PC-9 (cell line): Measurements from ENCODE around the gene NACA. TPM values are rescaled to one million over a fixed set of nuclear protein-coding genes. Genes with fewer than 3 reads are reported as not detected.

ENCODE experiments used
- Bru-seq: library from RNA; stranded (reverse); fragments of 400-500 nt; gene quantifications from one replicate; lab custom pipeline; 2021; lab: Mats Ljungman, UMichigan
- BruChase-seq, 2 experiments: library from RNA; stranded (reverse); fragments of 400-500 nt; gene quantifications; one replicate each; lab custom pipeline; 2021; lab: Mats Ljungman, UMichigan
- BruUV-seq: library from RNA; stranded (reverse); fragments of 400-500 nt; replicated peaks from 2 replicates; lab custom pipeline; 2021; lab: Mats Ljungman, UMichigan
- CTCF ChIA-PET: fragments of 300-600 bp; sonication (Branson Sonifier 250); formaldehyde crosslinking; loops from one replicate; lab custom pipeline; 2022; ENCODE audit warnings: antibody characterized with exemption; lab: Charles Lee
- POLR2A ChIA-PET: fragments of 300-600 bp; sonication (Branson Sonifier 250); formaldehyde crosslinking; loops from one replicate; lab custom pipeline; 2022; ENCODE audit warnings: antibody characterized with exemption; ENCODE audit not compliant: unreplicated experiment; lab: Charles Lee
- DNase-seq, 2 experiments: peaks; one replicate each; pipeline versions ENCODE4 v3.0.0 to v3.0.0-alpha.2; 2015 to 2022; ENCODE audit warnings: mixed read lengths in 1 of 2
- H2AFZ ChIP-seq: fragments of 200-600 bp; sonication (generic); 2 replicates; pipeline ENCODE4 v1.8.1; 2017; ENCODE audit warnings: antibody characterized with exemption
- H3F3A ChIP-seq: fragments of 200-600 bp; sonication (generic); 2 replicates; pipeline ENCODE4 v1.8.1; 2017; ENCODE audit warnings: antibody characterized with exemption, mild to moderate bottlenecking, low read depth; ENCODE audit not compliant: insufficient read depth
- H3K27ac ChIP-seq: fragments of 200-600 bp; sonication (generic); 2 replicates; pipeline ENCODE4 v1.6.1; 2016; ENCODE audit warnings: mixed run types
- H3K27me3 ChIP-seq: fragments of 200-600 bp; sonication (generic); 2 replicates; pipeline ENCODE4 v1.6.1; 2016; ENCODE audit warnings: low read depth, mixed run types; ENCODE audit not compliant: insufficient read depth
- H3K36me3 ChIP-seq: fragments of 200-600 bp; sonication (generic); 2 replicates; pipeline ENCODE4 v1.6.1; 2016; ENCODE audit warnings: low read depth, mixed run types
- H3K4me1 ChIP-seq: fragments of 200-600 bp; sonication (generic); replicated peaks from 2 replicates; pipeline ENCODE4 v1.6.1; 2016; ENCODE audit warnings: mixed run types; ENCODE audit not compliant: insufficient read depth
- H3K4me2 ChIP-seq: fragments of 200-600 bp; sonication (generic); 2 replicates; pipeline ENCODE4 v1.6.1; 2017; ENCODE audit warnings: mixed run types
- H3K4me3 ChIP-seq: fragments of 200-600 bp; sonication (generic); 2 replicates; pipeline ENCODE4 v1.6.1; 2016; ENCODE audit warnings: mixed run types
- H3K79me2 ChIP-seq: fragments of 200-600 bp; sonication (generic); 2 replicates; pipeline ENCODE4 v1.6.1; 2017; ENCODE audit warnings: low read depth, mixed run types
- H3K9me2 ChIP-seq: fragments of 200-600 bp; sonication (generic); 2 replicates; pipeline ENCODE4 v1.8.1; 2017; ENCODE audit warnings: mild to moderate bottlenecking; ENCODE audit not compliant: insufficient read depth
- H3K9me3 ChIP-seq: fragments of 200-600 bp; sonication (generic); 2 replicates; pipeline ENCODE4 v1.8.1; 2016; ENCODE audit warnings: low read depth; ENCODE audit not compliant: insufficient read depth
- H4K20me1 ChIP-seq: fragments of 200-600 bp; sonication (generic); 2 replicates; pipeline ENCODE4 v1.8.1; 2017; ENCODE audit not compliant: insufficient read depth
- EZH2 ChIP-seq: fragments of 200-600 bp; sonication (generic); IDR thresholded peaks from 2 replicates; pipeline ENCODE4 v1.8.0; 2017; ENCODE audit warnings: antibody characterized with exemption, low read depth
- intact Hi-C: fragments of 100-400 bp; cut with micrococcal nuclease; formaldehyde crosslinking; loops from one replicate; pipeline ENCODE4 v1.10.0; 2022; ENCODE audit not compliant: unreplicated experiment
- long read RNA-seq: library from polyadenylated mRNA; stranded (forward); transcript quantifications from one replicate; pipeline ENCODE4 v2.0.0, GENCODE V29; 2022
- total RNA-seq: library from RNA; stranded (reverse); gene quantifications from 2 replicates; pipeline ENCODE4 v1.2.3, GENCODE V29; 2021
- TF ChIP-seq, protein P1 (sequence below): fragments of 200-600 bp; sonication (generic); conservative IDR thresholded peaks from 2 replicates; pipeline ENCODE4 v1.6.1; 2017; ENCODE audit warnings: mixed run types, antibody characterized with exemption, mild to moderate bottlenecking, moderate library complexity

NACA gene
- total RNA-seq, result 812 and 1,035 TPM in 2 replicates
- Bru-seq, nascent RNA, result percentile 97 among the genes with signal in this experiment
- BruChase-seq, experiment 1, labeled RNA remaining after a 2-hour chase, result percentile 95 among the genes with signal in this experiment
- BruChase-seq, experiment 2, labeled RNA remaining after a 6-hour chase, result percentile 98 among the genes with signal in this experiment
- long read RNA-seq, transcript NACA-201 (8 exons, 2,690 nt), result major isoform, 1,118 of 1,319 reads
- long read RNA-seq, transcript NACA-202 (8 exons, 1,059 nt), result minor isoform, 49 of 1,319 reads
- long read RNA-seq, transcript NACA-204 (8 exons, 802 nt), result minor isoform, 55 of 1,319 reads
- long read RNA-seq, partial matches to known transcripts, result 75 of 1,319 reads
- long read RNA-seq, other reads (novel, unspliced or antisense), result 22 of 1,319 reads

DNA sequence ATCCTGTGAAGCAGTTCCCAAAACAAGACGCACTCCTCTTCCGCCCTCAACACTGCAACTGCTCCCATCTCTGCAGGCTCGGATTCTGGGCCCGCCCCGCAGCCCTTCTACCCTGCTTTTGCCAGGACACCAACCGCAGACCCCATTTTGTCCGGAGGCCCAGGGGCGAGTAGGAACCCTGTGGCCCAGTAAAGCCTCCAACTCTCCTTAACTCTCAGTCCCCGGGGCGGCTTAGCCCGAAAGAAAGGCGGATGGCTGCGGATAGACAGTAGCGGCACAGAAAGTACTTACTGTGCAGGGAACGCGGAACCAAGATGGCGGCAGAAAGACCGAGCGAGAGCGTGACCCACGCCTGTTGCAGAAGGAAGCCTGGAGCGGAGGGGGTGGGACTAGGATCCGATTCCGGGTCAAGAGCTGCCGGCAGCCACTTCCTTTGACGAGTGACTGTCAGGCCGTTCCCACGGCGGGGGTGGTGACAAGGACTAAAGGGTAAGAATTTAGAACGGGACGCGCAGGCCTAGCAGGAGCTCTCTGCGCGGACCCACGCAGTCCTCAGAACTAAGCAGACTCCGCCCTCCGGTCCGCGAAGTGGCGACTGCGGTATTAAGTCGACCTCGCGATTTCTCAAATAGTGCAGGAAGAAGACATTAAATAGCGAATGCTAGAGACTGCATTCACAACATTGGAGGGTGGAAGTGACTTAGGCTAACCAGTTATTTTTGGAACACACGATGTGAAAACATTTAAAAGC lies at the start of gene NACA:
Gene NACA (minus strand): TSS at position 328 of the 751 bp plus-strand sequence. CDS start 778 bp downstream, outside the sequence.
- peak; percentile 94 to 95 for DNase-seq
- POLR2A ChIA-PET, result interaction anchor here (0.5 to 1.0 kb wide), 21 partner anchors 10 to 776 kb away, joined by 3 to 12 read pairs (median 5); partner anchors contain the start of genes PTGES3 and STAT2
- TF ChIP-seq, protein P1, sequence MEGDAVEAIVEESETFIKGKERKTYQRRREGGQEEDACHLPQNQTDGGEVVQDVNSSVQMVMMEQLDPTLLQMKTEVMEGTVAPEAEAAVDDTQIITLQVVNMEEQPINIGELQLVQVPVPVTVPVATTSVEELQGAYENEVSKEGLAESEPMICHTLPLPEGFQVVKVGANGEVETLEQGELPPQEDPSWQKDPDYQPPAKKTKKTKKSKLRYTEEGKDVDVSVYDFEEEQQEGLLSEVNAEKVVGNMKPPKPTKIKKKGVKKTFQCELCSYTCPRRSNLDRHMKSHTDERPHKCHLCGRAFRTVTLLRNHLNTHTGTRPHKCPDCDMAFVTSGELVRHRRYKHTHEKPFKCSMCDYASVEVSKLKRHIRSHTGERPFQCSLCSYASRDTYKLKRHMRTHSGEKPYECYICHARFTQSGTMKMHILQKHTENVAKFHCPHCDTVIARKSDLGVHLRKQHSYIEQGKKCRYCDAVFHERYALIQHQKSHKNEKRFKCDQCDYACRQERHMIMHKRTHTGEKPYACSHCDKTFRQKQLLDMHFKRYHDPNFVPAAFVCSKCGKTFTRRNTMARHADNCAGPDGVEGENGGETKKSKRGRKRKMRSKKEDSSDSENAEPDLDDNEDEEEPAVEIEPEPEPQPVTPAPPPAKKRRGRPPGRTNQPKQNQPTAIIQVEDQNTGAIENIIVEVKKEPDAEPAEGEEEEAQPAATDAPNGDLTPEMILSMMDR, result no peak
- no peak for TF ChIP-seq EZH2
- peak within 1 kb of the TSS; percentile 99 for H3K4me3 ChIP-seq
- H3K9me3 ChIP-seq, result no peaks in the 10 kb centered on the region
- peaks cover 39% of the 10 kb centered on the region for H3K4me1 ChIP-seq
- H3K4me2 ChIP-seq, result peak within 1 kb of the TSS; percentile 98
- peak within 1 kb of the TSS; percentile 84 for H2AFZ ChIP-seq
- CTCF ChIA-PET, result interaction anchor here (0.6 to 1.0 kb wide), 3 partner anchors 88 to 387 kb away, joined by 4 to 5 read pairs (median 4); no protein-coding TSS in a partner anchor
- peak within 1 kb of the TSS; percentile 94 for H3K27ac ChIP-seq
- H4K20me1 ChIP-seq, result peaks cover 38% of the 10 kb centered on the region
- H3K79me2 ChIP-seq, result peaks cover 48% of the 10 kb centered on the region
- no peaks in the 10 kb centered on the region for H3K9me2 ChIP-seq
- intact Hi-C loops, result loop anchor here (1.0 to 10.0 kb wide), 3 partner anchors 37 to 88 kb away; partner anchors contain the start of gene PTGES3
- BruUV-seq, result TSS peak; percentile 72
- peaks cover 60% of the 10 kb centered on the region for H3F3A ChIP-seq
- H3K27me3 ChIP-seq, result no peaks in the 10 kb centered on the region
- peaks cover 38% of the 10 kb centered on the region for H3K36me3 ChIP-seq

DNA sequence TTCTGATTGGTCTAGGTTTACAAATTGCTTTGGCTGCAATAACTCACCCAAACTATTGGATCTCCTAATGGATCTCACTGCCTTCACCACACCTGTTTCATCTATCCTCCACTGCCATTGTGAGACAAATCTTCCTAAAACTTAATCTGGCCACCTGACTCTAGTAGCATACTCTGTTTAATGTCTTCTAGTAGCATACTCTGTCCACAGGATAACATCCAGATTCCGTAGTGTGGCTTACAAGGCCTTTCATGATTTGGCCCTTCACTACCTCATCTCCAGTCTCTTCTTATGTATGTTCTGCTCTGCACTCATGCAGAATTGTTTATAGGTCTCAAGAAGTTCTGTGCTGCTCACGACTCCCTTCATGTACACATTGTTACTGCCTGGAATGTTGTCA lies 48.0 kb upstream of the NACA start:
- no peaks in the 10 kb centered on the region for H3K27me3 ChIP-seq
- no peaks in the 10 kb centered on the region for H3K9me2 ChIP-seq
- H4K20me1 ChIP-seq, result no peaks in the 10 kb centered on the region
- CTCF ChIA-PET, result no interaction called here
- H3F3A ChIP-seq, result no peaks in the 10 kb centered on the region; the same call in 1 of the 2 replicates
- no peaks in the 10 kb centered on the region for H3K36me3 ChIP-seq
- H3K4me2 ChIP-seq, result no peak overlapping the region
- no peak overlapping the region for H3K27ac ChIP-seq
- no peak overlapping the region for H2AFZ ChIP-seq
- H3K4me1 ChIP-seq, result no peaks in the 10 kb centered on the region
- no peak for DNase-seq
- no TSS peak for BruUV-seq
- H3K79me2 ChIP-seq, result no peaks in the 10 kb centered on the region
- POLR2A ChIA-PET, result no interaction called here
- H3K4me3 ChIP-seq, result no peak overlapping the region
- TF ChIP-seq, protein P1, result no peak
- TF ChIP-seq EZH2, result no peak
- intact Hi-C loops, result no loop called here
- H3K9me3 ChIP-seq, result no peaks in the 10 kb centered on the region

DNA sequence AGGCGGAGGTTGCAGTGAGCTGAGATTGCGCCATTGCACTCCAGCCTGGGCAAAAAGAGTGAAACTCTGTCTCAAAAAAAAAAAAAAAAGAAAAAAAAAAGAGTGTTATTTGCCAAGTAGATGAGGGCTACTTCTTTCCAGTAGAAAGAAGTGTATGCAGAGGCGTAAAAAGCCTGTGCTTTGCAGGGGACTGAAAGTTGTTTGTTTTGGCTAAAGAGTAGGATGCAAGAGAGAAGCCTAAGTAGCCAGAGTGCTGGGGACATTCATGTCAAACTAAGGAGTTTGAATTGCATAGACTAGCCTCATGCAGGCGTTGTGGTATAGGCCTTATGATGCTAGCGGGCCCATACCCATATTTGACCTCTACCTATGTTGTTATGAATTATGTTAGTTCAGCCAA lies 47.5 kb upstream of the NACA start:
- Histone ChIP-seq H3K36me3 (no peaks in the 10 kb centered on the region), H3K4me1 (no peaks in the 10 kb centered on the region), H3K27ac (no peak overlapping the region), H3K4me2 (no peak overlapping the region), H3K9me3 (no peaks in the 10 kb centered on the region), H4K20me1 (no peaks in the 10 kb centered on the region), H3K4me3 (no peak overlapping the region), H2AFZ (no peak overlapping the region), H3K27me3 (no peaks in the 10 kb centered on the region), H3K79me2 (no peaks in the 10 kb centered on the region), H3K9me2 (no peaks in the 10 kb centered on the region), H3F3A (no peaks in the 10 kb centered on the region; the same call in 1 of the 2 replicates)
- POLR2A ChIA-PET, result no interaction called here
- intact Hi-C loops, result no loop called here
- no peak for DNase-seq
- no TSS peak for BruUV-seq
- CTCF ChIA-PET, result no interaction called here
- no peak for TF ChIP-seq EZH2
- TF ChIP-seq, protein P1, result no peak
